ENCODE measurements around the gene LRRN4CL. TPM values are rescaled to one million over a fixed set of nuclear protein-coding genes. Genes with fewer than 3 reads are reported as not detected.
A peak's percentile ranks its signal among the peaks of the same experiment; 100 is the strongest.

Gene LRRN4CL
- total RNA-seq, 2 experiments from 2014 or later: 0.65 to 0.79 TPM

- peaks cover 35% of the 10 kb centered on the region for H3K4me1 ChIP-seq (ENCODE audit: insufficient read depth, low read length, poor library complexity, severe bottlenecking)
- no peak overlapping the region for H3K4me2 ChIP-seq (ENCODE audit: low read length)
- no peak overlapping the region for H2AFZ ChIP-seq (ENCODE audit: low read length)
- H3K4me3 ChIP-seq (ENCODE audit: low read depth, low read length, poor library complexity, severe bottlenecking): no peak overlapping the region
- ChIA-PET CTCF (ENCODE audit: unreplicated experiment) (no interaction called here), POLR2A (interaction anchor here (0.9 kb wide), 1 partner anchor 44 kb away, joined by 4 read pairs; no protein-coding TSS in a partner anchor)
- intact Hi-C loops (cut with micrococcal nuclease; ENCODE audit: unreplicated experiment): no loop called here
- H3K9me2 ChIP-seq (ENCODE audit: insufficient read depth, low read length): no peaks in the 10 kb centered on the region
- H4K20me1 ChIP-seq (ENCODE audit: insufficient read depth, low read length): no peaks in the 10 kb centered on the region
- no peaks in the 10 kb centered on the region for H3K9me3 ChIP-seq (ENCODE audit: low read length)
- H3K36me3 ChIP-seq (ENCODE audit: insufficient read depth, low read length): peaks cover 99% of the 10 kb centered on the region
- DNase-seq (ENCODE audit: low spot score): no peak
- H3K27ac ChIP-seq (ENCODE audit: low read depth, low read length, poor library complexity, severe bottlenecking): peak overlapping the region; percentile 31
- BruUV-seq (replicated peaks): TSS peak; percentile 66
- peaks cover 7% of the 10 kb centered on the region; the same call in 1 of the 2 replicates for H3K79me2 ChIP-seq (ENCODE audit: insufficient read depth, low read depth, low read length)
- TF ChIP-seq, protein P1, sequence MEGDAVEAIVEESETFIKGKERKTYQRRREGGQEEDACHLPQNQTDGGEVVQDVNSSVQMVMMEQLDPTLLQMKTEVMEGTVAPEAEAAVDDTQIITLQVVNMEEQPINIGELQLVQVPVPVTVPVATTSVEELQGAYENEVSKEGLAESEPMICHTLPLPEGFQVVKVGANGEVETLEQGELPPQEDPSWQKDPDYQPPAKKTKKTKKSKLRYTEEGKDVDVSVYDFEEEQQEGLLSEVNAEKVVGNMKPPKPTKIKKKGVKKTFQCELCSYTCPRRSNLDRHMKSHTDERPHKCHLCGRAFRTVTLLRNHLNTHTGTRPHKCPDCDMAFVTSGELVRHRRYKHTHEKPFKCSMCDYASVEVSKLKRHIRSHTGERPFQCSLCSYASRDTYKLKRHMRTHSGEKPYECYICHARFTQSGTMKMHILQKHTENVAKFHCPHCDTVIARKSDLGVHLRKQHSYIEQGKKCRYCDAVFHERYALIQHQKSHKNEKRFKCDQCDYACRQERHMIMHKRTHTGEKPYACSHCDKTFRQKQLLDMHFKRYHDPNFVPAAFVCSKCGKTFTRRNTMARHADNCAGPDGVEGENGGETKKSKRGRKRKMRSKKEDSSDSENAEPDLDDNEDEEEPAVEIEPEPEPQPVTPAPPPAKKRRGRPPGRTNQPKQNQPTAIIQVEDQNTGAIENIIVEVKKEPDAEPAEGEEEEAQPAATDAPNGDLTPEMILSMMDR (conservative IDR thresholded peaks at IDR 0.05; ENCODE audit: low read length): no peak
- no peak for TF ChIP-seq EZH2phosphoT487 (IDR thresholded peaks at IDR 0.05; ENCODE audit: borderline replicate concordance, low read depth, low read length)
Observed at GRCh38 chr11:62712861-62713260, 23.5 kb upstream of the LRRN4CL start.

DNA sequence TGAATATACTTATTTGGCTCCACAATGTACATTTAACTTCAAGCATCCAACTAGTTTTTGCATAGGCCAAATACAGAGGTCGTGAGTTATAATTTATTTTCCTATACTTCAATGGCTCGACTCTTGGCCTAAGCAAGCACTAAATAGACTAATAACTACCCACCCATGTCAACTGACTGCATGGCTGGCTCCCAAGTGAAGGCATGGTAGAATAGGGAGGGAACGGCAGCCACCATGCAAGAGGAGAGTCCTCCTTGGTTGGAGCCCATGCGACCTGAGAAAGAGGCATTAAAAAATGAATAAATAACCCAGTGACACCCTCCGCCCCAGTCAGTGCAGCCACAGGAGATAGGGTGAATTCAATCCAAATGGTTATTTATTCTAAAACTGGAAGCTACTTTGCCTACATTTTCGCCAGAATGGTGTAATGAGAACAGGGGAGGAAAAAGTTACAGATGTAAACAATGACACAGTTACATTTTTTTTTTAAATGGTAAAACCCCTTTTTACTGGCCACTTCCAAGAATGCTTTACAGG lies 23.0 kb upstream of the LRRN4CL start:
- no peak for DNase-seq (ENCODE audit: low spot score)
- BruUV-seq (replicated peaks): no TSS peak
- no peak overlapping the region for H3K4me3 ChIP-seq (ENCODE audit: low read depth, low read length, poor library complexity, severe bottlenecking)
- peak overlapping the region; percentile 31 for H3K27ac ChIP-seq (ENCODE audit: low read depth, low read length, poor library complexity, severe bottlenecking)
- ChIA-PET POLR2A (interaction anchor here (0.9 to 1.0 kb wide), 2 partner anchors 32 to 44 kb away, joined by 3 to 4 read pairs; no protein-coding TSS in a partner anchor), CTCF (ENCODE audit: unreplicated experiment) (no interaction called here)
- no peaks in the 10 kb centered on the region for H3K9me2 ChIP-seq (ENCODE audit: insufficient read depth, low read length)
- H2AFZ ChIP-seq (ENCODE audit: low read length): no peak overlapping the region
- intact Hi-C loops (cut with micrococcal nuclease; ENCODE audit: unreplicated experiment): no loop called here
- H3K4me1 ChIP-seq (ENCODE audit: insufficient read depth, low read length, poor library complexity, severe bottlenecking): peaks cover 40% of the 10 kb centered on the region
- no peaks in the 10 kb centered on the region for H4K20me1 ChIP-seq (ENCODE audit: insufficient read depth, low read length)
- peaks cover 7% of the 10 kb centered on the region; the same call in 1 of the 2 replicates for H3K79me2 ChIP-seq (ENCODE audit: insufficient read depth, low read depth, low read length)
- TF ChIP-seq, protein P1 (conservative IDR thresholded peaks at IDR 0.05; ENCODE audit: low read length): no peak
- TF ChIP-seq EZH2phosphoT487 (IDR thresholded peaks at IDR 0.05; ENCODE audit: borderline replicate concordance, low read depth, low read length): no peak
- no peak overlapping the region for H3K4me2 ChIP-seq (ENCODE audit: low read length)
- peaks cover 99% of the 10 kb centered on the region for H3K36me3 ChIP-seq (ENCODE audit: insufficient read depth, low read length)
- no peaks in the 10 kb centered on the region for H3K9me3 ChIP-seq (ENCODE audit: low read length)

GRCh38 chr11:62710001-62710345 lies 20.6 kb upstream of the LRRN4CL start:
- no peaks in the 10 kb centered on the region for H3K79me2 ChIP-seq (ENCODE audit: insufficient read depth, low read depth, low read length)
- CTCF ChIA-PET (ENCODE audit: unreplicated experiment): no interaction called here
- peak overlapping the region; percentile 44; the same call in 1 of the 2 replicates for H2AFZ ChIP-seq (ENCODE audit: low read length)
- no peak for DNase-seq (ENCODE audit: low spot score)
- BruUV-seq (replicated peaks): no TSS peak
- peak overlapping the region; percentile 65 for H3K4me3 ChIP-seq (ENCODE audit: low read depth, low read length, poor library complexity, severe bottlenecking)
- H3K4me1 ChIP-seq (ENCODE audit: insufficient read depth, low read length, poor library complexity, severe bottlenecking): peaks cover 57% of the 10 kb centered on the region
- TF ChIP-seq EZH2phosphoT487 (IDR thresholded peaks at IDR 0.05; ENCODE audit: borderline replicate concordance, low read depth, low read length): no peak
- TF ChIP-seq, protein P1 (conservative IDR thresholded peaks at IDR 0.05; ENCODE audit: low read length): no peak
- H3K36me3 ChIP-seq (ENCODE audit: insufficient read depth, low read length): peaks cover 96% of the 10 kb centered on the region
- peak overlapping the region; percentile 73 for H3K27ac ChIP-seq (ENCODE audit: low read depth, low read length, poor library complexity, severe bottlenecking)
- POLR2A ChIA-PET: interaction anchor here (1.1 kb wide), 1 partner anchor 40 kb away, joined by 3 read pairs; no protein-coding TSS in a partner anchor
- no peaks in the 10 kb centered on the region for H3K9me2 ChIP-seq (ENCODE audit: insufficient read depth, low read length)
- intact Hi-C loops (cut with micrococcal nuclease; ENCODE audit: unreplicated experiment): no loop called here
- peak overlapping the region; percentile 69 for H3K4me2 ChIP-seq (ENCODE audit: low read length)
- H4K20me1 ChIP-seq (ENCODE audit: insufficient read depth, low read length): no peaks in the 10 kb centered on the region
- no peaks in the 10 kb centered on the region for H3K9me3 ChIP-seq (ENCODE audit: low read length)

Data from OCI-LY7 (cell line).